Measurements from ENCODE around the gene PHC2. TPM values are rescaled to one million over a fixed set of nuclear protein-coding genes. Genes with fewer than 3 reads are reported as not detected.

PHC2 gene
- total RNA-seq, 4 donors from 2014 or later: 77.8 to 81.3 (median 79.5) TPM

DNA sequence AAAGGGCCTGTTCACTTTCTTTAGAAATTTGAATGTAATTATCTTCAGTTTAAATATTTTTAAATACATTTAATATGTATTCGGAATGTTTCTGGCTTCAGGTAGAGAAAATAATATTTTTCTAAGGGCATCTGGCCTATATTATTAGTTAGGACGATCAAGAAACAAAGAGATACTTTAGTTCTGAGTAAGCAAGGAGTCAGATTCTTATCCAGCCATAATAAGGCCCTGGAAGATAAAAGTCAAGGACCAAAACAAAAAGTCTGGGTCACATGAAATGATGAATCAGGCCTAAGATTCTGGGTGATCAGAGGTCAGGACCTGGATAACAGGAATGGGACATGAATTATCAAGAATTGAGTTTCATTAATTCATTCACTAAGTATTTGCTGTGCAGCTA is 6.3 kb downstream of the PHC2 start:
- DNase-seq (ENCODE audit: low spot score in 2 of 2): no peak
- Histone ChIP-seq H3K27me3 (no peaks in the 10 kb centered on the region), H3K4me1 (peaks cover 6% of the 10 kb centered on the region), H3K9me3 (no peaks in the 10 kb centered on the region), H3K36me3 (no peaks in the 10 kb centered on the region), H3K4me3 (no peak overlapping the region), H3K27ac (no peak overlapping the region)
- 80% methylated on average over 2 of the region's 2 CpGs for WGBS
- TF ChIP-seq POLR2A (IDR thresholded peaks at IDR 0.05): no peak
- no peak for TF ChIP-seq POLR2AphosphoS5 (IDR thresholded peaks at IDR 0.05)
- no peak for TF ChIP-seq EP300 (IDR thresholded peaks at IDR 0.05)
- TF ChIP-seq, protein P1, sequence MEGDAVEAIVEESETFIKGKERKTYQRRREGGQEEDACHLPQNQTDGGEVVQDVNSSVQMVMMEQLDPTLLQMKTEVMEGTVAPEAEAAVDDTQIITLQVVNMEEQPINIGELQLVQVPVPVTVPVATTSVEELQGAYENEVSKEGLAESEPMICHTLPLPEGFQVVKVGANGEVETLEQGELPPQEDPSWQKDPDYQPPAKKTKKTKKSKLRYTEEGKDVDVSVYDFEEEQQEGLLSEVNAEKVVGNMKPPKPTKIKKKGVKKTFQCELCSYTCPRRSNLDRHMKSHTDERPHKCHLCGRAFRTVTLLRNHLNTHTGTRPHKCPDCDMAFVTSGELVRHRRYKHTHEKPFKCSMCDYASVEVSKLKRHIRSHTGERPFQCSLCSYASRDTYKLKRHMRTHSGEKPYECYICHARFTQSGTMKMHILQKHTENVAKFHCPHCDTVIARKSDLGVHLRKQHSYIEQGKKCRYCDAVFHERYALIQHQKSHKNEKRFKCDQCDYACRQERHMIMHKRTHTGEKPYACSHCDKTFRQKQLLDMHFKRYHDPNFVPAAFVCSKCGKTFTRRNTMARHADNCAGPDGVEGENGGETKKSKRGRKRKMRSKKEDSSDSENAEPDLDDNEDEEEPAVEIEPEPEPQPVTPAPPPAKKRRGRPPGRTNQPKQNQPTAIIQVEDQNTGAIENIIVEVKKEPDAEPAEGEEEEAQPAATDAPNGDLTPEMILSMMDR (IDR thresholded peaks at IDR 0.05): no peak

DNA sequence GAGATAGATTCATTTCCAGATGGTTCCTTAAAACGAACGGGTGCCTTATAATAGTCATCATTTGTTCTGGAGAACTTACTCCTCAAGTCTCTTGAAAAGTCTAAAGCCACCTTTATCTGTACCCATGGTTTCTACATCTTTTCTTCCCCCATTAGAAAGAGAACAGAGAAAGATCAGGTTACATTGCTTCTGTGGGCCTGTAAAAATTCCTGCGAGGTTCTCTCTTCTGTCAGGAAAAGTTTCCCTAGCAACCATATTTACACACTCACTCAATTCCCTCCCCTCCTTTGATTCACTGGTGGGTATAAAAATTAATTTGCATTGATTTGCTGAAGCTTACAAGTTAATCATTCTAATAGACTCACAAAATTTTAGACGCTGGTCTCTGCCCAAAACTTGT is 6.7 kb downstream of the PHC2 start:
- no peak overlapping the region for H3K4me3 ChIP-seq
- H3K36me3 ChIP-seq: no peaks in the 10 kb centered on the region
- no peaks in the 10 kb centered on the region for H3K9me3 ChIP-seq
- DNase-seq (ENCODE audit: low spot score in 2 of 2): no peak
- TF ChIP-seq POLR2A (IDR thresholded peaks at IDR 0.05) (no peak), EP300 (IDR thresholded peaks at IDR 0.05) (no peak), POLR2AphosphoS5 (IDR thresholded peaks at IDR 0.05) (no peak)
- peaks cover 2% of the 10 kb centered on the region for H3K4me1 ChIP-seq
- no peak overlapping the region for H3K27ac ChIP-seq
- 90% methylated on average over 4 of the region's 4 CpGs for WGBS
- no peaks in the 10 kb centered on the region for H3K27me3 ChIP-seq

DNA sequence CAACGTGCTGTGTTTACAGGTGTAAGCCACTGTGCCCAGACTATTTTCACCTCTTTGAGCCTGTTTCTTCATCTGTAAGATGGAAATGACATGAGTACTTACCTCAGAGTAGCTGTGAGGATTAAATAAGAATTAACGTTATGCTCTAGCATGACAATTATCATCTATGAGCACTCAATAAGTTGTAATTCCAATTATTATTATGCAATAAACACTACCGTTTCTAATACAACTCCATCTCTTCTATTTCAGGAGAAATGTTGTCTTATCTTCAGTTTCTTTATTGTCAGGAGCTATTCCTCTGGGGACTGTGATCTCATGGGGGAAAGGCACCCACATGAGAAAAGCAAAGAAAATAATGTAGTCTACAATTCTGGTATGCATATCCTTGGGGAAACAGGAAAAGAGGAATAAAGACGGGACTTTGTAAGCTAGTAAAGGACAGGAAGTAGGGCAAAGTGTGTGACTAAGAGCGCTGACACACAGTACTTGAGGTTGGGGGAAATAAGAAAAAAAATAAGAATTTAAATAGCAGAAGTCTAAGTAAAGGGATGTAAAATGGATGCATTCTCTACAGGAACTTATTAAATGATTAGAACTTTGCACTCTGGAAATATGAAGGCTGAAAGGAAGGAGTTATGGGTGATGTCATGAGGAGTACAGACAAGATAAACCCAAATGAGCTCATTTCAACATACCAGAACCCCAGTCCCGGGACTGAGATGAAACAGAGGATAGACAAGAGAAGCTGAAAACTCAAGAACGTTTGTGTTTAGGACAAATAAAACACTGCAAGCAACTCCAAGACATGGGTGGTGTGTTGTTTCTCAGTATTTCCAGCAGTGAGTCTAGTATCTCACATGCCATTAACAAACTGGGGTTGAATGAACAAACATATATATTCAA is 9.8 kb downstream of the PHC2 start:
- H3K4me1 ChIP-seq: no peaks in the 10 kb centered on the region
- TF ChIP-seq POLR2A (IDR thresholded peaks at IDR 0.05) (no peak), EP300 (IDR thresholded peaks at IDR 0.05) (no peak), POLR2AphosphoS5 (IDR thresholded peaks at IDR 0.05) (no peak)
- TF ChIP-seq, protein P1 (IDR thresholded peaks at IDR 0.05): no peak
- WGBS: 71% methylated on average over 7 of the region's 7 CpGs
- no peak for DNase-seq (ENCODE audit: low spot score in 2 of 2)
- no peaks in the 10 kb centered on the region for H3K36me3 ChIP-seq
- no peak overlapping the region for H3K4me3 ChIP-seq
- H3K9me3 ChIP-seq: peaks cover 5% of the 10 kb centered on the region
- no peak overlapping the region for H3K27ac ChIP-seq
- no peaks in the 10 kb centered on the region for H3K27me3 ChIP-seq

DNA sequence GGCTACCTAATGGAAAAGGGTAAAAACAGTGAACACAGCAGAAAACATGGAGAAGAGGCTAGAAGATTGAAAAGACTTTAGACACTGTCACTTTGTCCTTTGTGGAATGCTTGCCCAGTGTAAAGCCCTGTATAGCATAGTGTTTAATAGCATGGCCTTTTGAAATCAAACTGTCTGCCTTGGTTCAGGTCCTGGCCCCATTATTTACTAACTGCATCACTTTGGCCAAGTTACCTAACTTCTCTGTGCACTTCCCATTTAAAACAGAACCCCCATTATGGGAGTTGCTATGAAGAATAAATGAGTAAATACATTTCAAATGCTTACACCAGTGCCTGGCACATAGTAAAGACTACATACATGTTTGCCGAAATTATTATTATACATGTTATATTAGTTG is 12.1 kb downstream of the PHC2 start:
- no peak for TF ChIP-seq POLR2AphosphoS5 (IDR thresholded peaks at IDR 0.05)
- TF ChIP-seq POLR2A (IDR thresholded peaks at IDR 0.05): no peak
- TF ChIP-seq, protein P1 (IDR thresholded peaks at IDR 0.05): no peak
- H3K4me3 ChIP-seq: no peak overlapping the region
- H3K27me3 ChIP-seq: no peaks in the 10 kb centered on the region
- no peaks in the 10 kb centered on the region for H3K36me3 ChIP-seq
- no peaks in the 10 kb centered on the region for H3K4me1 ChIP-seq
- H3K27ac ChIP-seq: no peak overlapping the region
- 88% methylated on average over 1 of the region's 1 CpG for WGBS
- DNase-seq (ENCODE audit: low spot score in 2 of 2): no peak
- peaks cover 13% of the 10 kb centered on the region for H3K9me3 ChIP-seq

DNA sequence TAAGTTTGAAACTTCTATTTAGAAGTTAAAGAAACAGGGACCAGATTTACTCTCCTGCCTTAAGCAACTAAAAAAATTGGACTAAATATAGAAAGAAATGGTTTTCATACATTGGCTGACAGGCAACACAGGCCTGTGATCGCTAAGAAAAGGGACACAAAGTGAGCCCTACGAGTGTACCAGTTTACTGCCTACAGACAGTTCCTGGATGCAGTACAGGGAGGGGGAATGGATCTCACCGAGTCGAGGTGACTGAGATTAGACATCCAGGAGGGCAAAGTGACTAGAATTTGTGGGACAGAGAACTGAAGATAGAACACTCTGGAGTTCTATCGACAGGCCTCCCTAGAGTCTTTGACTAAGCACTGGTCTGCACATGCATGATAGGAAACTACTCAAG is 16.0 kb downstream of the PHC2 start:
- no peak overlapping the region for H3K4me3 ChIP-seq
- H3K27me3 ChIP-seq: no peaks in the 10 kb centered on the region
- peaks cover 13% of the 10 kb centered on the region for H3K9me3 ChIP-seq
- no peaks in the 10 kb centered on the region for H3K4me1 ChIP-seq
- H3K27ac ChIP-seq: no peak overlapping the region
- no peak for DNase-seq (ENCODE audit: low spot score in 2 of 2)
- no peak for TF ChIP-seq POLR2AphosphoS5 (IDR thresholded peaks at IDR 0.05)
- TF ChIP-seq, protein P1 (IDR thresholded peaks at IDR 0.05): no peak
- no peak for TF ChIP-seq POLR2A (IDR thresholded peaks at IDR 0.05)
- TF ChIP-seq EP300 (IDR thresholded peaks at IDR 0.05): no peak
- no peaks in the 10 kb centered on the region for H3K36me3 ChIP-seq
- 77% methylated on average over 5 of the region's 5 CpGs for WGBS
